ENCODE data around the gene C4orf54. TPM values are rescaled to one million over a fixed set of nuclear protein-coding genes. Genes with fewer than 3 reads are reported as not detected.

Gene C4orf54
- total and polyA plus RNA-seq, 10 of the 15 experiments (the other 5 are each of a cell fraction or from before 2014, with no cell fraction given): 0.01 TPM; not detected in 9

DNA sequence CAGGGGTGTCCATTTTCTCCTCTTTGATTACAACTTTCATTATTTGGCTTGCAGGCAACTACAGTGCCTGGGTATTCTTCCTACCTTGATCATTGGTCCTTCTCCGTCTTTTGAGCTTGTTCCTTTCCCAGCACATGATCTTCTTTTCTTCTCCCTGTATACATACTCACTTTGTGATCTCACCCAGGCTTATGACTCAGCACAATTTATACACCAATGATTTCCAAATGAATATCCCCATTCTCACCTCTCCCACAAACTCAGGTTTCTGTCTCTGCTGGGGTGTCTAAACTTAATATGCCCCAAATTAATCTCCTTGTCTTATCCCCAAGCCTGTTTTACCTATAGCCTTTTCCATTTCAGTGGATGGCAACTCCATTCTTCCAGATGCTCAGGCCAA lies 19.5 kb upstream of the C4orf54 start (continued):
- TF ChIP-seq, protein P1, sequence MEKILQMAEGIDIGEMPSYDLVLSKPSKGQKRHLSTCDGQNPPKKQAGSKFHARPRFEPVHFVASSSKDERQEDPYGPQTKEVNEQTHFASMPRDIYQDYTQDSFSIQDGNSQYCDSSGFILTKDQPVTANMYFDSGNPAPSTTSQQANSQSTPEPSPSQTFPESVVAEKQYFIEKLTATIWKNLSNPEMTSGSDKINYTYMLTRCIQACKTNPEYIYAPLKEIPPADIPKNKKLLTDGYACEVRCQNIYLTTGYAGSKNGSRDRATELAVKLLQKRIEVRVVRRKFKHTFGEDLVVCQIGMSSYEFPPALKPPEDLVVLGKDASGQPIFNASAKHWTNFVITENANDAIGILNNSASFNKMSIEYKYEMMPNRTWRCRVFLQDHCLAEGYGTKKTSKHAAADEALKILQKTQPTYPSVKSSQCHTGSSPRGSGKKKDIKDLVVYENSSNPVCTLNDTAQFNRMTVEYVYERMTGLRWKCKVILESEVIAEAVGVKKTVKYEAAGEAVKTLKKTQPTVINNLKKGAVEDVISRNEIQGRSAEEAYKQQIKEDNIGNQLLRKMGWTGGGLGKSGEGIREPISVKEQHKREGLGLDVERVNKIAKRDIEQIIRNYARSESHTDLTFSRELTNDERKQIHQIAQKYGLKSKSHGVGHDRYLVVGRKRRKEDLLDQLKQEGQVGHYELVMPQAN (conservative IDR thresholded peaks at IDR 0.05): no peak

GRCh38 chr4:99670409-99671073 lies 12.9 kb upstream of the C4orf54 start:
- Histone ChIP-seq H3K9ac (ENCODE audit: control insufficient read depth, insufficient read depth, low read length) (no peak overlapping the region), H3K27ac (ENCODE audit: control insufficient read depth, insufficient read depth) (no peak overlapping the region), H2AFZ (ENCODE audit: control insufficient read depth, low read depth, low read length) (no peak overlapping the region), H3K36me3 (ENCODE audit: control insufficient read depth in 2 of 2, insufficient read depth in 2 of 2, low read length in 1 of 2) (no peaks in the 10 kb centered on the region), H3K4me1 (ENCODE audit: control insufficient read depth, insufficient read depth, low read length) (no peaks in the 10 kb centered on the region), H3K27me3 (replicated peaks in 1 of 2; ENCODE audit: control insufficient read depth in 2 of 2, insufficient read depth in 2 of 2, low read length in 1 of 2) (no peaks in the 10 kb centered on the region), H4K20me1 (ENCODE audit: control insufficient read depth, insufficient read depth) (no peaks in the 10 kb centered on the region), H3K79me2 (ENCODE audit: control insufficient read depth, insufficient read depth, low read length) (no peaks in the 10 kb centered on the region), H3K4me3 (no peak overlapping the region), H3K4me2 (ENCODE audit: control insufficient read depth, insufficient read depth) (no peak overlapping the region), H3K9me3 (replicated peaks; ENCODE audit: control insufficient read depth, insufficient read depth, low read length) (no peaks in the 10 kb centered on the region)
- ChIA-PET CTCF (interaction anchor here (0.6 kb wide), 1 partner anchor 22 kb away, joined by 3 read pairs; no protein-coding TSS in a partner anchor), RAD21 (ENCODE audit: unreplicated experiment) (no interaction called here), POLR2A (no interaction called here), SMC1A (ENCODE audit: uncharacterized antibody, unreplicated experiment) (no interaction called here)
- ATAC-seq (no peak), DNase-seq (ENCODE audit: low read depth, low spot score) (no peak), FAIRE-seq (no peak)
- intact Hi-C loops (cut with micrococcal nuclease; ENCODE audit: unreplicated experiment) (no loop called here), in situ Hi-C loops (cut with MboI) (no loop called here)
- WGBS (ENCODE audit: insufficient coverage, insufficient replicate concordance, low lambda C conversion rate, missing lambda C conversion rate): 27% methylated on average over 5 of the region's 5 CpGs
- BruUV-seq (replicated peaks): no TSS peak
- TF ChIP-seq, protein P1 (conservative IDR thresholded peaks at IDR 0.05): no peak
- TF ChIP-seq NFXL1 (IDR thresholded peaks at IDR 0.05; ENCODE audit: borderline replicate concordance) (no peak), SIN3A (IDR thresholded peaks at IDR 0.05; ENCODE audit: low read depth, low read length) (no peak), SMAD1 (IDR thresholded peaks at IDR 0.05; ENCODE audit: low read depth, partially characterized antibody) (no peak), ZNF592 (IDR thresholded peaks at IDR 0.05) (no peak), RBBP5 (conservative IDR thresholded peaks at IDR 0.05) (no peak), MXI1 (IDR thresholded peaks at IDR 0.05; ENCODE audit: low read depth, low read length) (no peak), CHD2 (IDR thresholded peaks at IDR 0.05; ENCODE audit: borderline replicate concordance, low read depth, low read length) (no peak), CREM (IDR thresholded peaks at IDR 0.05; ENCODE audit: low read depth) (no peak), EGR1 (IDR thresholded peaks at IDR 0.05; ENCODE audit: borderline replicate concordance in 1 of 2, low read depth in 2 of 2, low read length in 2 of 2) (no peak)
- TF ChIP-seq, protein P2, sequence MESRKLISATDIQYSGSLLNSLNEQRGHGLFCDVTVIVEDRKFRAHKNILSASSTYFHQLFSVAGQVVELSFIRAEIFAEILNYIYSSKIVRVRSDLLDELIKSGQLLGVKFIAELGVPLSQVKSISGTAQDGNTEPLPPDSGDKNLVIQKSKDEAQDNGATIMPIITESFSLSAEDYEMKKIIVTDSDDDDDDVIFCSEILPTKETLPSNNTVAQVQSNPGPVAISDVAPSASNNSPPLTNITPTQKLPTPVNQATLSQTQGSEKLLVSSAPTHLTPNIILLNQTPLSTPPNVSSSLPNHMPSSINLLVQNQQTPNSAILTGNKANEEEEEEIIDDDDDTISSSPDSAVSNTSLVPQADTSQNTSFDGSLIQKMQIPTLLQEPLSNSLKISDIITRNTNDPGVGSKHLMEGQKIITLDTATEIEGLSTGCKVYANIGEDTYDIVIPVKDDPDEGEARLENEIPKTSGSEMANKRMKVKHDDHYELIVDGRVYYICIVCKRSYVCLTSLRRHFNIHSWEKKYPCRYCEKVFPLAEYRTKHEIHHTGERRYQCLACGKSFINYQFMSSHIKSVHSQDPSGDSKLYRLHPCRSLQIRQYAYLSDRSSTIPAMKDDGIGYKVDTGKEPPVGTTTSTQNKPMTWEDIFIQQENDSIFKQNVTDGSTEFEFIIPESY (IDR thresholded peaks at IDR 0.05): no peak
